ENCODE measurements around the gene CHKB. TPM values are rescaled to one million over a fixed set of nuclear protein-coding genes. Genes with fewer than 3 reads are reported as not detected.

CHKB gene
- total and polyA plus RNA-seq, 2 of the 4 experiments (the other 2 are of a cell fraction), result 8.1 to 36.9 TPM

- no peak for ATAC-seq (ENCODE audit: low read depth)
Measured at GRCh38 chr22:50575426-50575941, 7.2 kb downstream of the CHKB start.

More at GRCh38 chr22:50575426-50575941, 7.2 kb downstream of the CHKB start:
- DNase-seq, result no peak
- no peak overlapping the region for H3K4me2 ChIP-seq (ENCODE audit: low read depth, low read length)
- H2BK120ac ChIP-seq (ENCODE audit: low read depth, low read length), result no peak overlapping the region
- dilution Hi-C loops (cut with HindIII; ENCODE audit: low sequenced_read_pairs, unreplicated experiment) (no loop called here), in situ Hi-C loops (cut with MboI; ENCODE audit: low sequenced_read_pairs) (loop anchor here (5.0 kb wide), 1 partner anchor 48 kb away; the partner anchor contains the start of gene SCO2), intact Hi-C loops (cut with micrococcal nuclease) (loop anchor here (5.0 kb wide), 1 partner anchor 47 kb away; no protein-coding TSS in a partner anchor)
- no peak for TF ChIP-seq FOS (IDR thresholded peaks at IDR 0.05; ENCODE audit: low read depth, low read length)
- TF ChIP-seq, protein P1, sequence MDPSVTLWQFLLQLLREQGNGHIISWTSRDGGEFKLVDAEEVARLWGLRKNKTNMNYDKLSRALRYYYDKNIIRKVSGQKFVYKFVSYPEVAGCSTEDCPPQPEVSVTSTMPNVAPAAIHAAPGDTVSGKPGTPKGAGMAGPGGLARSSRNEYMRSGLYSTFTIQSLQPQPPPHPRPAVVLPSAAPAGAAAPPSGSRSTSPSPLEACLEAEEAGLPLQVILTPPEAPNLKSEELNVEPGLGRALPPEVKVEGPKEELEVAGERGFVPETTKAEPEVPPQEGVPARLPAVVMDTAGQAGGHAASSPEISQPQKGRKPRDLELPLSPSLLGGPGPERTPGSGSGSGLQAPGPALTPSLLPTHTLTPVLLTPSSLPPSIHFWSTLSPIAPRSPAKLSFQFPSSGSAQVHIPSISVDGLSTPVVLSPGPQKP (IDR thresholded peaks at IDR 0.05; ENCODE audit: borderline replicate concordance, low read depth, low read length), result no peak
- no peak for TF ChIP-seq POLR2A (IDR thresholded peaks at IDR 0.05; ENCODE audit: low read depth, low read length)
- no peak for TF ChIP-seq RCOR1 (IDR thresholded peaks at IDR 0.05; ENCODE audit: insufficient replicate concordance, low read length)
- TF ChIP-seq MAFK (IDR thresholded peaks at IDR 0.05; ENCODE audit: low read depth, low read length), result no peak
- no peak for TF ChIP-seq CHD1 (IDR thresholded peaks at IDR 0.05; ENCODE audit: low read depth, low read length)
- TF ChIP-seq RAD21 (IDR thresholded peaks at IDR 0.05; ENCODE audit: low read length), result no peak
- TF ChIP-seq, protein P2, sequence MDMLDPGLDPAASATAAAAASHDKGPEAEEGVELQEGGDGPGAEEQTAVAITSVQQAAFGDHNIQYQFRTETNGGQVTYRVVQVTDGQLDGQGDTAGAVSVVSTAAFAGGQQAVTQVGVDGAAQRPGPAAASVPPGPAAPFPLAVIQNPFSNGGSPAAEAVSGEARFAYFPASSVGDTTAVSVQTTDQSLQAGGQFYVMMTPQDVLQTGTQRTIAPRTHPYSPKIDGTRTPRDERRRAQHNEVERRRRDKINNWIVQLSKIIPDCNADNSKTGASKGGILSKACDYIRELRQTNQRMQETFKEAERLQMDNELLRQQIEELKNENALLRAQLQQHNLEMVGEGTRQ (IDR thresholded peaks at IDR 0.05; ENCODE audit: low read depth, low read length), result no peak
- no peak for TF ChIP-seq BHLHE40 (IDR thresholded peaks at IDR 0.05; ENCODE audit: low read depth, low read length)
- no peak for TF ChIP-seq MAZ (IDR thresholded peaks at IDR 0.05; ENCODE audit: borderline replicate concordance, low read depth, low read length)
- no peak for TF ChIP-seq SMC3 (IDR thresholded peaks at IDR 0.05; ENCODE audit: low read depth, low read length)
- TF ChIP-seq, protein P3, sequence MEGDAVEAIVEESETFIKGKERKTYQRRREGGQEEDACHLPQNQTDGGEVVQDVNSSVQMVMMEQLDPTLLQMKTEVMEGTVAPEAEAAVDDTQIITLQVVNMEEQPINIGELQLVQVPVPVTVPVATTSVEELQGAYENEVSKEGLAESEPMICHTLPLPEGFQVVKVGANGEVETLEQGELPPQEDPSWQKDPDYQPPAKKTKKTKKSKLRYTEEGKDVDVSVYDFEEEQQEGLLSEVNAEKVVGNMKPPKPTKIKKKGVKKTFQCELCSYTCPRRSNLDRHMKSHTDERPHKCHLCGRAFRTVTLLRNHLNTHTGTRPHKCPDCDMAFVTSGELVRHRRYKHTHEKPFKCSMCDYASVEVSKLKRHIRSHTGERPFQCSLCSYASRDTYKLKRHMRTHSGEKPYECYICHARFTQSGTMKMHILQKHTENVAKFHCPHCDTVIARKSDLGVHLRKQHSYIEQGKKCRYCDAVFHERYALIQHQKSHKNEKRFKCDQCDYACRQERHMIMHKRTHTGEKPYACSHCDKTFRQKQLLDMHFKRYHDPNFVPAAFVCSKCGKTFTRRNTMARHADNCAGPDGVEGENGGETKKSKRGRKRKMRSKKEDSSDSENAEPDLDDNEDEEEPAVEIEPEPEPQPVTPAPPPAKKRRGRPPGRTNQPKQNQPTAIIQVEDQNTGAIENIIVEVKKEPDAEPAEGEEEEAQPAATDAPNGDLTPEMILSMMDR (conservative IDR thresholded peaks at IDR 0.05; ENCODE audit: low read depth, low read length), result no peak
- TF ChIP-seq MXI1 (IDR thresholded peaks at IDR 0.05; ENCODE audit: borderline replicate concordance, low read depth, low read length), result no peak
- TF ChIP-seq CEBPB (IDR thresholded peaks at IDR 0.05; ENCODE audit: low read depth, low read length), result no peak
- TF ChIP-seq RFX5 (IDR thresholded peaks at IDR 0.05; ENCODE audit: low read depth, low read length), result no peak
- no peak for TF ChIP-seq NFE2L2 (IDR thresholded peaks at IDR 0.05; ENCODE audit: low read depth, low read length)
- H2BK15ac ChIP-seq (ENCODE audit: low read depth, low read length), result no peak overlapping the region
- no peaks in the 10 kb centered on the region for H3K27me3 ChIP-seq (ENCODE audit: control insufficient read depth, insufficient read depth, low read length)
- H3K4me1 ChIP-seq (ENCODE audit: control insufficient read depth, insufficient read depth, low read length), result peaks cover 12% of the 10 kb centered on the region
- ChIA-PET POLR2A (ENCODE audit: unreplicated experiment) (no interaction called here), CTCF (interaction anchor here (1.4 kb wide), 1 partner anchor 13 kb away, joined by 5 read pairs; the partner anchor contains the start of gene SYCE3)
- H3K18ac ChIP-seq (ENCODE audit: low read depth, low read length), result no peak overlapping the region
- no TSS peak for BruUV-seq (replicated peaks)
- H2AK9ac ChIP-seq (replicated peaks; ENCODE audit: low read depth, low read length, poor library complexity), result no peak overlapping the region
- no peaks in the 10 kb centered on the region for H3K9me3 ChIP-seq (ENCODE audit: control insufficient read depth, insufficient read depth, low read length)
- H3K79me1 ChIP-seq (ENCODE audit: low read depth in 1 of 2, low read length in 2 of 2), result peaks cover 0 to 13% of the 10 kb centered on the region in 2 experiments; a peak in 1 of 4 replicates
- no peak overlapping the region for H3K9ac ChIP-seq (ENCODE audit: low read depth, low read length)
- peaks cover 16% of the 10 kb centered on the region for H3K9me1 ChIP-seq (ENCODE audit: insufficient read depth, low read length)
- H2BK20ac ChIP-seq (ENCODE audit: low read depth, low read length), result no peak overlapping the region
- no peak overlapping the region for H4K8ac ChIP-seq (ENCODE audit: low read depth in 2 of 2, low read length in 2 of 2)
- H2AFZ ChIP-seq (replicated peaks; ENCODE audit: low read length, poor library complexity), result no peak overlapping the region
- no peak overlapping the region for H3K14ac ChIP-seq (replicated peaks; ENCODE audit: low read depth, low read length)
- WGBS, 2 experiments (ENCODE audit: extremely low coverage in 2 of 2, insufficient read length in 1 of 2), result 72% methylated on average over 6 of the region's 8 CpGs; no CpG with 5 or more reads in 1 of the 2 experiments
- no peak overlapping the region for H4K91ac ChIP-seq (ENCODE audit: insufficient read depth, low read depth, low read length)
- no peak overlapping the region for H3K4ac ChIP-seq (ENCODE audit: low read depth, low read length)
- H2BK5ac ChIP-seq (ENCODE audit: low read depth, low read length, poor library complexity, severe bottlenecking), result no peak overlapping the region
- no peak overlapping the region for H3K56ac ChIP-seq (ENCODE audit: extremely low read depth, insufficient read depth, low read length)
- H3K36me3 ChIP-seq (ENCODE audit: control insufficient read depth, insufficient read depth, low read length), result peaks cover 2% of the 10 kb centered on the region; the same call in 1 of the 2 replicates
- H3K27ac ChIP-seq (ENCODE audit: insufficient read depth, low read length), result no peak overlapping the region
- no peak overlapping the region for H4K5ac ChIP-seq (ENCODE audit: low read depth, low read length)
- no peaks in the 10 kb centered on the region for H4K20me1 ChIP-seq (ENCODE audit: insufficient read depth, low read length)
- no peak overlapping the region for H3K23ac ChIP-seq (ENCODE audit: low read depth, low read length)
- no peak overlapping the region for H2AK5ac ChIP-seq (ENCODE audit: low read depth, low read length)
- no peak overlapping the region for H3K4me3 ChIP-seq (ENCODE audit: insufficient read depth, low read depth, low read length)
